ENCODE data around the gene SIRT4. TPM values are rescaled to one million over a fixed set of nuclear protein-coding genes. Genes with fewer than 3 reads are reported as not detected.

The SIRT4 gene
- total and polyA plus RNA-seq, 9 donors = 3.4 to 6.3 (median 4.4) TPM

DNA sequence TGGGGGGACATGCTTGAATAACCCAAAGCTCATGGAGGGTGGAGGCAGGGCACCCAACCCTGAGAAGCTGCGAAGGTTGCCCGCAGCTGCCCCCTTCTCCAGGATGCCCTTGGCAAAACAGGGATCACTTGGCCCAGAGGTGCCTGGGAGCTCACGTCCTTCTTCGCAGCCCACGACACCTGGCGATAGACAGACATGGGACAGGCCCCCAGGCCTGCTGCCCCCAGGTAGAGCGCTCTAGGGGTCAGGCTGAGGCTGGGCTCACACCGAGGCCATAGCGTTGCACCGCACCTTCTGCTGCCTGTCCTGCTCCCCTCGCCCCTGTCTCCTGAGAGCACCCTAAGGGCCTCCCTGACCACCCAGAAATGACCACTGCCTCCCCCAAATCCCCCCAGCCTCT is 45.6 kb downstream of the SIRT4 start:
- Histone ChIP-seq H3K27ac (ENCODE audit: low read length) (no peak overlapping the region), H3K4me1 (ENCODE audit: control insufficient read depth, insufficient read depth, low read length) (no peaks in the 10 kb centered on the region), H3K27me3 (ENCODE audit: control insufficient read depth, insufficient read depth, low read length) (no peaks in the 10 kb centered on the region), H3K4me3 (ENCODE audit: low read length) (no peak overlapping the region), H3K9me3 (replicated peaks; ENCODE audit: control insufficient read depth, low read depth, low read length) (no peaks in the 10 kb centered on the region), H3K36me3 (ENCODE audit: control insufficient read depth, insufficient read depth, low read length) (peaks cover 4% of the 10 kb centered on the region)
- no peak for DNase-seq
- 94% methylated on average over 9 of the region's 11 CpGs for WGBS (ENCODE audit: insufficient coverage)

DNA sequence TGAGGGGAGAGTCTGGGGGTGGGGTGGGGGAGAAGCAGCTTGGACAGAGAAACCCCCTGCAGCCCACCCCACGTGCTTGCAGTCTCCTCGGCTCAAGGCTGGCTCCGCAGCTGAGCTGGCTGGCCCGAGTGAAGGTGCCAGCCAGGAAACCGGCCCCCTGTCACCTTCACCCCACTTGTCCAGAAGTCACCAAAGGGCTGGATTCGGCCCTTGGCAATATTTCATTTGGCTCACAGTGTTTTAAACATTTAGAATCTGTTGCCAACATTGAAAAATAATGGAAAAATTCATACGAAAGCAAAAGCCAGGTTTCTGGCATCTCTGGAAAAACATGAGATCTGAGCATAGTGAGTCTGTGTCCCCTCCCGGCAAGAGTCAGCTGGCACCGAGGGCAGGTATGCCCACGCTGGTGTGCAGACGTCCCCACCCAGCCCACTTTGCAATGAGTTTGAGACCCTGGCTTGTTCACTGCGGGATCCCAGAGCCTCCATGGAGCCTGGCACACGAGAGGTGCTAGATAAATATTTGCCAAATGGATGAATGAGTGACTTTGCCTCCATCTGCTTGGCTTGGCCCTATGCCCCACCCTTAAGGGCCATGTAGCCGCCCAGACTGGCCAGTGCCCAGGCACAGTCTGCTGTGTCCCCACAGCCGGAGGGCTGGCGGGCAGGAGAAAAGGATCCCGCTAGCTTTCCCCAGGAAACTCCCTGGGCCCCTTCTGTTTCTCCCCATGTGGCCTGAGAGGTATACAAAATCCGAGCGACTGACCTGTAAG is 48.6 kb downstream of the SIRT4 start:
- Histone ChIP-seq H3K4me1 (ENCODE audit: control insufficient read depth, insufficient read depth, low read length) (no peaks in the 10 kb centered on the region), H3K9me3 (replicated peaks; ENCODE audit: control insufficient read depth, low read depth, low read length) (no peaks in the 10 kb centered on the region), H3K36me3 (ENCODE audit: control insufficient read depth, insufficient read depth, low read length) (peaks cover 11% of the 10 kb centered on the region), H3K4me3 (ENCODE audit: low read length) (no peak overlapping the region), H3K27ac (ENCODE audit: low read length) (no peak overlapping the region), H3K27me3 (ENCODE audit: control insufficient read depth, insufficient read depth, low read length) (no peaks in the 10 kb centered on the region)
- DNase-seq = no peak
- 76% methylated on average over 10 of the region's 19 CpGs for WGBS (ENCODE audit: insufficient coverage)

GRCh38 chr12:120352117-120352516 is 50.0 kb downstream of the SIRT4 start:
- DNase-seq = no peak
- Histone ChIP-seq H3K4me1 (ENCODE audit: control insufficient read depth, insufficient read depth, low read length) (peaks cover 3% of the 10 kb centered on the region), H3K4me3 (ENCODE audit: low read length) (no peak overlapping the region), H3K36me3 (ENCODE audit: control insufficient read depth, insufficient read depth, low read length) (peaks cover 13% of the 10 kb centered on the region), H3K27me3 (ENCODE audit: control insufficient read depth, insufficient read depth, low read length) (no peaks in the 10 kb centered on the region), H3K27ac (ENCODE audit: low read length) (no peak overlapping the region), H3K9me3 (replicated peaks; ENCODE audit: control insufficient read depth, low read depth, low read length) (no peaks in the 10 kb centered on the region)
- no CpG with 5 or more reads among the region's 5 CpGs for WGBS (ENCODE audit: insufficient coverage)

DNA sequence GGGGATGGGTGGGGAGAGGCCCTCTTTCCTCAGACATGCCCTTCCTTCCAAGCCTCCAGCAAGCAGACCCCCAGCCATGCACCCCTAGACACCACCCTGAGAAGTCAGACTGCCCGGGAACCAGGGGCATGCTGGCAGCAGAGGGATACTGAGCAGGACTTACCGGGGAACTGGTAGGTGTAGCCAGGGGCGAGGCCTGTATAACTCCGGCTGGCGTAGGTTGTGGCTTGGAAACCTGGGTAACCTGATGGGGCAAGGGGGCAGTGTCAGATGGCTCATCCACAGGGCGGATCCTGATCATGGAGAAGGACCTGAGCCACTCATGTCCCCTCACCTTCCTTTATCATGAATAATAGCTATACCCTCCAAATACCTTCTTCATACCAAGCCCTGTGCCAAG is 51.0 kb downstream of the SIRT4 start:
- Histone ChIP-seq H3K27me3 (ENCODE audit: control insufficient read depth, insufficient read depth, low read length) (no peaks in the 10 kb centered on the region), H3K36me3 (ENCODE audit: control insufficient read depth, insufficient read depth, low read length) (peaks cover 14% of the 10 kb centered on the region), H3K4me3 (ENCODE audit: low read length) (no peak overlapping the region), H3K9me3 (replicated peaks; ENCODE audit: control insufficient read depth, low read depth, low read length) (no peaks in the 10 kb centered on the region), H3K27ac (ENCODE audit: low read length) (no peak overlapping the region), H3K4me1 (ENCODE audit: control insufficient read depth, insufficient read depth, low read length) (peaks cover 3% of the 10 kb centered on the region)
- 94% methylated on average over 5 of the region's 6 CpGs for WGBS (ENCODE audit: insufficient coverage)
- no peak for DNase-seq

DNA sequence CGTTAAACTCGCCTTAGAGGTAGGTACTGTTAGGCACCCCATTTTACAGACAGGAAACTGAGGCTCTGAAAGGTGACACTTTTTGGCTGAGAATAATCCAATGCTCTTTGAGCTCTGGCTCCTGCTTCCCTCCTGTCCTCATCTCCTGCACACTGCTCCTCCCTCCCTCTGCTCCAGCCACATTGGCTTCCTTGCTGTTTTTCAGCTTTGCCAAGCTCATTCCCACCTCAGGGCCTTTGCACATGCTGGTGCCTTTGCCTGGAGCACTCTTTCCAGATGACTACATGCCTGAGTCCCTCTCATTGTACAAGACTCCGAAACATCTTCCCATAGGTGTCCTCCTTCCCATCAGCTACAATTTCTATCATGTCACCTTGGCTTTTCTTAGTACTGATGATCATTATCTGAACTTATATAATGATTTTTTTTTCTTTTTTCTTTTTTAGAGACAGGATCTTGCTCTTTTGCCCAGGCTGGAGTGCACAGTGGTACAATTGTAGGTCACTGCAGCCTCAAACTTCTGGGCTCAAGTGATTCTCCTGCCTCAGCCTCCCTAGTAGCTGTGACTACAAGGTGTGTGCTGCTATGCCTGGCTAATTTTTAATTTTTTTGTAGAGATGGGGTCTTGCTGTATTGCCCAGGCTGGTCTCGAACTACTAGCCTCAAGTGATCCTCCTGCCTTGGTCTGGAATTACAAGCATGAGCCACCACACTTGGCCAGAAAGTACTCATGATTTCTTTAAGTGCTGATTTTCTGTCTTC is 51.6 kb downstream of the SIRT4 start:
- no peak overlapping the region for H3K27ac ChIP-seq (ENCODE audit: low read length)
- H3K4me1 ChIP-seq (ENCODE audit: control insufficient read depth, insufficient read depth, low read length) = peaks cover 3% of the 10 kb centered on the region
- no peak for DNase-seq
- H3K36me3 ChIP-seq (ENCODE audit: control insufficient read depth, insufficient read depth, low read length) = peaks cover 12% of the 10 kb centered on the region
- H3K4me3 ChIP-seq (ENCODE audit: low read length) = no peak overlapping the region
- 89% methylated on average over 2 of the region's 4 CpGs for WGBS (ENCODE audit: insufficient coverage)
- H3K9me3 ChIP-seq (replicated peaks; ENCODE audit: control insufficient read depth, low read depth, low read length) = no peaks in the 10 kb centered on the region
- no peaks in the 10 kb centered on the region for H3K27me3 ChIP-seq (ENCODE audit: control insufficient read depth, insufficient read depth, low read length)

DNA sequence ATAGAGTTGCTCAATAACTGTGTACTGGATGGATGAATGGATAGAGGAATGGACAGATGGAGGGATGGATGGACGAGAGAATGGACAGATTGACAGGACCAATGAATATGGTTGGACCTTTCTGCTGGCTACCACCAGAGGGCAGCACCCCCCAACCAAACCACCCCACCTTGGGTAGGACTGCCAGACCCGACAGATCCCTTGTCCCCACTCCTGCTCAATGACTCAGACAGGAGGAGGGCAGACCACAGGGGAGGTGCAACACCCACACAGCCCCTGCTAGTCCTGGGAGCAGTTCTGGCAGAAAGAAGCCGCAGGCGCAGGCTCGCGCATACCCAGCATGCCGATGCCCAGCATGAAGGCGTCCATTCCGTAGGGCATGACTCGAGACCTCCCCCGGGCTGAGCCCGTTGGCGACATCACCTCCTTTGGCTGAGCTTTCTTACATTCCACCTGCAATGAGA is 54.5 kb downstream of the SIRT4 start:
- H3K9me3 ChIP-seq (replicated peaks; ENCODE audit: control insufficient read depth, low read depth, low read length) = no peaks in the 10 kb centered on the region
- peaks cover 9% of the 10 kb centered on the region for H3K4me1 ChIP-seq (ENCODE audit: control insufficient read depth, insufficient read depth, low read length)
- WGBS (ENCODE audit: insufficient coverage) = 55% methylated on average over 12 of the region's 13 CpGs
- peaks cover 12% of the 10 kb centered on the region for H3K36me3 ChIP-seq (ENCODE audit: control insufficient read depth, insufficient read depth, low read length)
- no peak overlapping the region for H3K27ac ChIP-seq (ENCODE audit: low read length)
- no peaks in the 10 kb centered on the region for H3K27me3 ChIP-seq (ENCODE audit: control insufficient read depth, insufficient read depth, low read length)
- DNase-seq = peak; percentile 71
- H3K4me3 ChIP-seq (ENCODE audit: low read length) = no peak overlapping the region

DNA sequence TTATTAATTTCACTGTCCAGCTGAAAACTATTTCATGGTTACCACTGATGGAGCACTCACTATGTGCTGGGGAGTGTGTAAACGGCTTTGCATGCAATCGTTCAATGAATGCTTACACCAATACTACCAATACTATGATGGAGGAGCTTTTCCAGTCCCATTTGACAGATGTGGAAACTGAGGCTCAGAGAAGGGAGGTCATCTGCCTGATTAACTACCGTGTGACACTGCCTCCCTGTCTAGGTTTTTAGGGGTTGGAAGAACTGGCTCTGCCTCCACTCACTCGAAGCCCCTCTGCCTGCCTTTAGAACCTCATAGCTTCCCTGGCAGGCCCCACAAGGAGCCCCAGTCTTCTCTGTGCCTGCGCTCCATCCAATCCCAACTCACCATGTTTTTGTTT is 55.0 kb downstream of the SIRT4 start:
- Histone ChIP-seq H3K4me3 (ENCODE audit: low read length) (no peak overlapping the region), H3K27ac (ENCODE audit: low read length) (no peak overlapping the region), H3K9me3 (replicated peaks; ENCODE audit: control insufficient read depth, low read depth, low read length) (no peaks in the 10 kb centered on the region), H3K27me3 (ENCODE audit: control insufficient read depth, insufficient read depth, low read length) (no peaks in the 10 kb centered on the region), H3K4me1 (ENCODE audit: control insufficient read depth, insufficient read depth, low read length) (peaks cover 14% of the 10 kb centered on the region), H3K36me3 (ENCODE audit: control insufficient read depth, insufficient read depth, low read length) (peaks cover 12% of the 10 kb centered on the region)
- no CpG with 5 or more reads among the region's 5 CpGs for WGBS (ENCODE audit: insufficient coverage)
- no peak for DNase-seq

DNA sequence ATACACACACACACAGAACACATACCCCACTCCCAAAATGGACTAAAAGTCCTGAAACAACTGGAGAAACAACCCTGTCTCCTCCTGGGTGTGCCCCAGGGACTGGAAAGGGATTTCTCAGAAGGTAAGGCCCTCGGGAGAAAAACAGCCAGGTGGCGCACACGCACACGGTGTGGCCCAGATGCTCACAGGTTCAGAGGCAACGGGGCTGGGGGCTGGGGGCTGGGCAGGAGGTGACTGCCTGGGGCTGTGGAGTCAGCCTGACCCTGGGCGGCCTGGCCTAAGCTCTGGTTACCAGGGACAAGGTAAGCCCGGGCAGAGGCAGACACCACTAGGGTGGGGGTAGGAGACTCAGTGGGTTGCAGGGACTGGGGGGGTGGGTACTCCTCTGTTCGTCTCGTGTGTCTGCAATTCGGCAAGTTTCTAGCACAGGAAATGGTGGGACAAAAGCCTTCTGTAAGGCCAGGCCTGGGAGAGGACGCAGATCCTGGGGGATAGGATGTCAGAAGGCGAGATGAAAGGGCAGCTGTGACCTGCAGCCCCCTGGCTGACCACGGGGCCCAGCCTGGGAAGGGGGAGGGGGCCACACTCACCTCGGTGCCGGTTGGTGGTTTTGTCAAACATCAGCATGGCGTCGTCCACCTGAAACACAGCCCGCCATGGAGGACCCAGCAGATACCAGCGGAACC is 56.4 kb downstream of the SIRT4 start:
- Histone ChIP-seq H3K9me3 (replicated peaks; ENCODE audit: control insufficient read depth, low read depth, low read length) (no peaks in the 10 kb centered on the region), H3K4me1 (ENCODE audit: control insufficient read depth, insufficient read depth, low read length) (peaks cover 28% of the 10 kb centered on the region), H3K36me3 (ENCODE audit: control insufficient read depth, insufficient read depth, low read length) (peaks cover 10% of the 10 kb centered on the region), H3K27me3 (ENCODE audit: control insufficient read depth, insufficient read depth, low read length) (no peaks in the 10 kb centered on the region), H3K4me3 (ENCODE audit: low read length) (no peak overlapping the region), H3K27ac (ENCODE audit: low read length) (no peak overlapping the region)
- no peak for DNase-seq
- WGBS (ENCODE audit: insufficient coverage) = 47% methylated on average over 18 of the region's 19 CpGs

GRCh38 chr12:120359128-120359527 is 57.0 kb downstream of the SIRT4 start:
- Histone ChIP-seq H3K9me3 (replicated peaks; ENCODE audit: control insufficient read depth, low read depth, low read length) (no peaks in the 10 kb centered on the region), H3K36me3 (ENCODE audit: control insufficient read depth, insufficient read depth, low read length) (peaks cover 7% of the 10 kb centered on the region), H3K4me3 (ENCODE audit: low read length) (no peak overlapping the region), H3K27me3 (ENCODE audit: control insufficient read depth, insufficient read depth, low read length) (no peaks in the 10 kb centered on the region), H3K4me1 (ENCODE audit: control insufficient read depth, insufficient read depth, low read length) (peaks cover 30% of the 10 kb centered on the region), H3K27ac (ENCODE audit: low read length) (no peak overlapping the region)
- no CpG with 5 or more reads among the region's 1 CpG for WGBS (ENCODE audit: insufficient coverage)
- DNase-seq = no peak
